MG63 (cell line): ENCODE measurements around the gene ATP13A3. TPM values are rescaled to one million over a fixed set of nuclear protein-coding genes. Genes with fewer than 3 reads are reported as not detected.
"Not testable (repeated sequence)": the region's sequence is repeated elsewhere in the genome, so short reads cannot be mapped to it uniquely, and the experiment has no call there.

Experiments
- DNase-seq: peaks from one replicate; pipeline ENCODE4 v3.0.0-alpha.2; 2020
- H3K27me3 ChIP-seq: fragments of 250-450 bp; sonication (Bioruptor Pico); 2 replicates; pipeline ENCODE4 v1.5.1; 2020; ENCODE audit warnings: mild to moderate bottlenecking, moderate library complexity
- H3K36me3 ChIP-seq: fragments of 250-450 bp; sonication (Bioruptor Pico); 2 replicates; pipeline ENCODE4 v1.5.1; 2020; ENCODE audit warnings: mild to moderate bottlenecking, moderate library complexity
- H3K4me3 ChIP-seq: fragments of 250-450 bp; sonication (Bioruptor Pico); 2 replicates; pipeline ENCODE4 v1.5.1; 2020; ENCODE audit warnings: mild to moderate bottlenecking, moderate library complexity
- H3K9me3 ChIP-seq: fragments of 250-450 bp; sonication (Bioruptor Pico); 2 replicates; pipeline ENCODE4 v1.5.1; 2020; ENCODE audit warnings: mild to moderate bottlenecking, moderate library complexity
- total RNA-seq: library from RNA; depleted of rRNA; stranded (reverse); fragments of >200 nt; shearing (Covaris generic); gene quantifications from 2 replicates; pipeline ENCODE4 v1.2.3, GENCODE V29; 2014; ENCODE audit warnings: low replicate concordance

ATP13A3 gene
- total RNA-seq, 1 experiment from 2014 or later = 76.9 TPM

DNA sequence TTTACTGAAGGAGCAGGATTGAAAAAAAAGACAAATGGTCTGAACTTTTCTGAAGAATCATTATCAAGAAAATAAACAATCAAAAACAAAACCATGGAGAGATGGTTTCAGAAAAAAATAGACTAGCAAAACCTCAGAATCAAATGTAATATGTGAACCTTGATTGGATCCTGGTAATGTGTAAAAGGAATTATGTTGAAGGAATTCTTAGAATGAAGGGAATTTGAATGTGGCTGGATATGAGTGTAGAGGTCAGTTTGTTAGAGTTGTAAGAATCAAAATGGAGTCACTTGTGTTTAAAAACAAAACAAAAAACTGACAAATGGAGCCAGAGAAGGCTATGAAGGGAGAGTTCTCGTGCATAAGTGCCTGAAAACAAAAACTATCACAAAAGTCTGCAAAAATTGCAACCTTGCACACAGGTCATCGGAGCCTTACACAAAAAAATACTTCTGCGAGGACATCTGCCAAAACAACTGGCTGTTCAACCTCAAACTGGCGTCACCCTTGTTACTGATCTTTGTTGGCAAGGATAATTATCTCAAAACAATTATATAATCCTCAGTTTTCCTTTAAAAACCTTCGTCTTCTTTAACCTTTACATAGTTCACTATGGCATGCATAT is 19.1 kb upstream of the ATP13A3 start:
- Histone ChIP-seq H3K9me3 (no peaks in the 10 kb centered on the region), H3K36me3 (no peaks in the 10 kb centered on the region; the same call in 1 of the 2 replicates), H3K4me3 (no peak overlapping the region), H3K27me3 (no peaks in the 10 kb centered on the region)
- no peak for DNase-seq

DNA sequence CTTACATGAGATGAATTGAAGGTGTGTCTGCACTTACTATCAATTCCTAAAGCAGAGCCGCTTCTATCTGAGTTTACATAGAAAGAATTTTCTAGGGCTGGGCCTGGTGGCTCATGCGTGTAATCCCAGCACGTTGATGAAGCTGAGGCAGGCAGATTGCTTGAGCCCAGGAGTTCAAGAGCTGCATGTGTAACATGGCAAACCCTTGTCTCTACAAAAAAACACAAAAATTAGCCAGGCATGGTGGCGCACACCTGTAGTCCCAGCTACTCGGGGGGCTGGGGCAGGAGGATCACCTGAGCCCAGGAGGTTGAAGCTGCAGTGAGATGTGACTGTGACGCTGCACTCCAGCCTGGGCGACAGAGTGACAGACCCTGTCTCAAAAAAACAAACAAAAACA is 18.1 kb upstream of the ATP13A3 start:
- no peaks in the 10 kb centered on the region; the same call in 1 of the 2 replicates for H3K36me3 ChIP-seq
- no peak overlapping the region for H3K4me3 ChIP-seq
- no peak for DNase-seq
- no peaks in the 10 kb centered on the region for H3K9me3 ChIP-seq
- H3K27me3 ChIP-seq = no peaks in the 10 kb centered on the region

DNA sequence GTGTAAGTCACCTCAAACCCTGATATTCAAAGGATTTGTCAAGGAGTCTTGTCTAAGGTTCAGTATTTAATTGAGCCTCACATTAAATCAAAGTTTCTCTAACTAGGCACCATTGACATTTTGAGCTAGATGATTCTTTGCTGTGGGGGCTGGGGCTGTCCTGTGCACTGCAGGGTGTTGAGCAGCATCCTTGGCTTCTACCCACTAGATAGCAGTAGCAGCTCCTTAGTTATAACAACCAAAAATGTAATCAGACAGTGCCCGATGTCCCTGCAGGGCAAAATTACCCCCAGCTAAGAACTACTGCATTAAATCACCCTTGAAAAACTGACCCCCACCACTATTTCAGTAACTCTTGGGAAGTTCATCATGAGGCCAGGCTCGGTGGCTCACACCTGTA is 17.3 kb upstream of the ATP13A3 start:
- no peaks in the 10 kb centered on the region for H3K27me3 ChIP-seq
- no peaks in the 10 kb centered on the region; the same call in 1 of the 2 replicates for H3K36me3 ChIP-seq
- no peak for DNase-seq
- H3K9me3 ChIP-seq = no peaks in the 10 kb centered on the region
- H3K4me3 ChIP-seq = no peak overlapping the region

DNA sequence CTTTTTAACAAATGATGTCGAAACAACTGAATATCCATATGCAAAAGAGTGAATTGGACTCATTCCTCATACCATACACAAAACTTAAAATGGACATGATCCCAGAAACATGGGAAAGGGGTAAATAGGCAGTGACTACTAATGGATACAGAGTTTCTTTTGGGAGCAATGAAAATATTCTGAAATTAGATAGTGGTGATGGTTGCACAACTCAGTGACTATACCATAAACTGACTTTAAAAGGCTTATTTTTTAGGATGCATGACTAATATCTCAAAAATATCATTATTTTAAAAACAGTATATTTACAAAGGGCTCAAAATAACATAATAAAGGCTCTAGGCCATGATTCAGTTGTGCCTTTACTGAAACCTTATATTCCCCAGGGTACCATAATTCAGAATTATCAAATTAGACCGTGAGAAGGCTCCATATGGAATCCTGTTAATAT is 16.3 kb upstream of the ATP13A3 start:
- no peak overlapping the region for H3K4me3 ChIP-seq
- H3K36me3 ChIP-seq = no peaks in the 10 kb centered on the region; the same call in 1 of the 2 replicates
- no peak for DNase-seq
- H3K27me3 ChIP-seq = no peaks in the 10 kb centered on the region
- H3K9me3 ChIP-seq = no peaks in the 10 kb centered on the region

DNA sequence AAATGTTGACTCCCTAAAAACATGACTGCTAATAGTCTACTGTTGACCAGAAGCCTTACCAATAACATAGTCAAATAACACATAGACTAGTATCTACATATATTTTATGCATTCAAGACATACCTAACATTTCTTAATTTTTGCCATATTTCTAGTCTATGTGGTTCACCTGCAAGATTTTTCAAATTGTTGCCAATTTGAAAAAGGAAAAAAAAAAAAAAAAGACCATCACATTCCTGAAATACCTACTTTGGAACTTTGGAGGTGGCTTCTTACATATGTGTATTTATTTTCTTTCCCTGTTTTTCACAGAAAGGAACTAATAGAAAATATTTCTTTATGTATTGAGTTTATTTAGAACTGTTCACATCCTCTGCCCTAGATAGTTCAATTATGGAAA is 13.4 kb upstream of the ATP13A3 start:
- no peaks in the 10 kb centered on the region; the same call in 1 of the 2 replicates for H3K36me3 ChIP-seq
- DNase-seq = no peak
- no peaks in the 10 kb centered on the region for H3K9me3 ChIP-seq

DNA sequence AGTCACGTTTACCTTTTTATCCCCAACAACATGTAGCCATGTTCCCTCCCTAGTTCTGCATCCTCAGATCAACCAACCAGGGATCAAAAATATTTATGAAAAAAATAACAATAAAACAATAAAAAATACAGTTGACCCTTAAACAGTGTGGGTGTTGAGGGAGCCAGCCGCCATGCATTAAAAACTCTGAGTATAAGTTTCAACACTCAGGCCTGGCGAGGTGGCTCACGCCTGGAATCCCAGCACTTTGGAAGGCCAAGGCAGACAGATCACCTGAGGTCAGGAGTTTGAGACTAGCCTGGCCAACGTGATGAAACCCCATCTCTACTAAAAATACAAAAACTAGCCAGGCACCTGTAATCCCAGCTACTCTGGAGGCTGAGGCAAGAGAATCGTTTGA is 12.7 kb upstream of the ATP13A3 start:
- H3K27me3 ChIP-seq, H3K9me3 ChIP-seq, H3K36me3 ChIP-seq, H3K4me3 ChIP-seq, DNase-seq: not testable (repeated sequence)

More for the DNA sequence above, 13.4 kb upstream of the ATP13A3 start:
- no peak overlapping the region for H3K4me3 ChIP-seq
- no peaks in the 10 kb centered on the region for H3K27me3 ChIP-seq

DNA sequence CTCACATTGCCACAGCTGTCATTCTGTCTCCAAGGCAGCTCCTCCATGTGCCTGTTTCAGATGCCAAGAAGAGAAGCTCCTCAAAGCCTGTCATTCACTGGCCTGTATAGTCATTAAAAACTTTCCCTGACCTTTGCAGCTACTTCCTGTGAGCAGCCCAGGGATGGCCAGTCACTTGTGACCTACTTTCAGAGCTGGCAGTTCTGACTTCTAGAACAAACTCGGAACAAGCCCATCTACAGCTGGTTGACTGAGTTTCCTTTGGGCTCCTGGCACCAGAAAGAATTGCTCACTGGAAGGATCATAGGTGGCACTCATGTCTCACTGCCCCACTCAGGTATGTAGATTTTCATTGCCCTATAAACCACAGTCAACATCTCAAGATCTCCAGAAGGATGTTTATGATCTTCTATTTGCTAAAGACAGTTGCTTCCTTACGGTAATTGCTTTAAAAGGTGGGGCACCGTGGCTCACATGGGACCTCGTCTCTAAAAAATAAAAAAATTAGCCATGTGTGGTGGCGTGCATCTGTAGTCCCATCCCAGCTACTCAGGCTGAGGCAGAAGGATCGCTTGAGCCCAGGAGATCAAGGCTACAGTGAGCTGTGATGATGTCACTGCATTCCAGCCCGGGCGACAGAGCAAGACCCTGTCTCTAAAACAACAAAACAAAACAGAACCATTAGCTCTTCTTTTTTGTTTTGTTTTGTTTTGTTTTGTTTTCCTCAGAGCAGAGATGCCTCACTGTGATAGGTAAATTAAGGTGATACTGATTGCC is 11.2 kb upstream of the ATP13A3 start:
- Histone ChIP-seq H3K36me3 (no peaks in the 10 kb centered on the region; the same call in 1 of the 2 replicates), H3K27me3 (no peaks in the 10 kb centered on the region), H3K9me3 (no peaks in the 10 kb centered on the region), H3K4me3 (no peak overlapping the region)
- DNase-seq = no peak

DNA sequence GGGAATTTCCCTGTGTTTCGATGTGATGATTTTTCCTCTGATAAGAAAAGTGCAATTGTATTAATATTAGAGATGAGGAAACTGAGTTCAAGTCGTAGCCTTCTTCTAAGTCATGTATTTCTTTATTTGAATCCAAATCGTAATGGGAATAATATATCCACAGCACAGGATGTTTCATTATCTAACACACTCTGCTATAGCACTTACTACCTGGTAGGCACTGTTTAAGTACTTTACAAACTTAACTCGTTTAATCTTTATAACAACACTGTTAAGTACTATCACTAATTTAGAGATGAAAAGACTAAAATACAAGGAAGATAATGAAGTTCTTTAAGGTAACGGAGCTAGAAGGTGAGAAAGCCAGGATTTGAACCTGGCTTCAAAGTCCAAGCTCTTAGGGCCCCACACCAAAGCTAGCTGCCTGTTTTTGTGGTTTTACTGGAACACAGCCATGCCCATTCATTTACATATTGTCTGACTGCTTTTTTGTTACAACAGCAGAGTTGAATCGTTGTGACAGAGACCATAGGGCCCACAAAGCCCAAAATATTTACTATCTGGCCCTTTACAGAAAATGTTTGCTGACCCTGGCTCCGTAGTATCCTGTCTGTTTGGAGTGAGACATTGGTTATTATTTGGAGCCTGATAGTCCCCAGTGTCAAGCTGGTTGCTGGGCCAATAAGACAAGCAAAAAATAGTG is 9.6 kb upstream of the ATP13A3 start:
- Histone ChIP-seq H3K27me3 (no peaks in the 10 kb centered on the region), H3K4me3 (no peak overlapping the region), H3K9me3 (no peaks in the 10 kb centered on the region), H3K36me3 (no peaks in the 10 kb centered on the region; the same call in 1 of the 2 replicates)
- no peak for DNase-seq

DNA sequence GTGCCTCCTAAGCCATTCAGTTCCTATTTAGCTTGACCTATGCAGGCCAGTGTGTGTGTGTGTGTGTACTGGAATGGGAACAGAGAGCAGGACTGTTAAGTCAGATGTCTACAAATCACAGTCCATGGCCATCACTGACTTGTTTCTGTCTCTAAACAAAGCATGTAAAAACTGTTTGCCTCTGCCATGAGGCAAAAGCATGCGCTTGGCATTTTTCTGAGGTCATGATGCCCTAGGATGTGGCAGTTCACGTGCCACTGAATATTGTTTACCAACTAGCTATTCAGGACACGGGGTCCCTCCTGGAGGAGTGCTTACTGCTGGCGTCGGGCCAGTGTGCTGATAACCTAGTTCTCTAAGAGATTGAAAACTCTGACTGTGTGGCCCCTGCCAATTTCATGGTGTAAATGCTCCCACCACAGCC is 8.2 kb upstream of the ATP13A3 start:
- Histone ChIP-seq H3K9me3 (no peaks in the 10 kb centered on the region), H3K27me3 (no peaks in the 10 kb centered on the region), H3K4me3 (no peak overlapping the region), H3K36me3 (no peaks in the 10 kb centered on the region; the same call in 1 of the 2 replicates)
- DNase-seq = peak; percentile 23

DNA sequence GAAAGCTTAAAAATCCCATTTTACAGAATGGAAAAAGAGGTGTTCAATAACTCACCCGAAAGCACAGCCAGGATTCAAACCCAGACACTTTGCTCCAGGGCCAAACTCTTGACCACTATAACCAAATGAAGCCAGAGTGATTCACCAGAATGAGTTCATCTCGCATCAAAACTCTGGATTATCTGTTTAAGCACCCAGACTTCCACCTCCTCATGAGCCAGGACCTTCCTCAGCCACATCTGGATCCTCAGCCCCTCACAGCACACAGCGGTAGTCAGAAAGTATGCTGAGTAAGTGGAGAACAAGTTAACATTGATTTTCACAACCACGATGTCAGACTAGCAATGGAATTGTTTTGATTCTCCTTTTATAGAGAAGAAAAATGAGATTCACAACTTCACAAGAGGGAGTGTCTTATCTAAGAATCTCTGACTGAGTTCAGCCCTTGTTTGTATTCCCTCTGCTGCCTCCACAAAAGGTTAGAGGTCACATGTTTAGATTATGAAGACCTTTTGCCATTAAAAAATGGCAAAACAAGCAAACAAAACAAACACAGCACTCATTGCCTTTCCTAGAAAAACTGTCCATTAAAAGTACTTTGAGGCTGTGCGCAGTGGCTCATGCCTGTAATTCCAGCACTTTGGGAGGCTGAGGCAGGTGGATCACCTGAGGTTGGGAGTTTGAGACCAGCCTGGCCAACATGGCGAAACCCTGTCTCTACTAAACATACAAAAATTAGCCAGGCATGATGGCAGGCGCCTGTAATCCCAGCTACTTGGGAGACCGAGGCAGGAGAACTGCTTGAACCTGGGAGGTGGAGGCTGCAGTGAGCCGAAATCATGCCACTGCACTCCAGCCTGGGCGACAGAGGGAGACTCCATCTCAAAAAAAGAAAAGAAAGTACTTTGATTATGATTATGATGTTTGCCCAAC is 7.5 kb upstream of the ATP13A3 start:
- peak; percentile 94 for DNase-seq

DNA sequence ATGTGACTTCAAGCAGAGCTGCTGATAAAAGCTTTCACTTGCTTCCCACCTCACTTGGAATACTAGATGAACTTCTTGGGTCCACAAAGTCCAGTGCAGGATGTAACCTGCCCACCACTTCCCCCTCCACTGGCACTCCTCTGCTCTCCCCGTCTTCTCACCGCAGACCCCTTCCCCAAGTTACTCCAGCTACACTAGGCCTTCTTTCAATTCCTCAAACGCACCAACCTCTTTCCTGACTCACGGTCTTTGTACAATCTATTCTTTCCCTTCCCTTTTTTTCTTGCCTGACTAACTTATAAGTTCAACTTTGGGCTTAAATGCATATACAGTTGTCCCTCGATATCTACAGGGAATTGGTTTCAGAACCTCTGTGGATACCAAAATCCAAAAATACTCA is 5.2 kb upstream of the ATP13A3 start:
- H3K36me3 ChIP-seq = no peaks in the 10 kb centered on the region
- H3K4me3 ChIP-seq = no peak overlapping the region
- no peak for DNase-seq
- H3K27me3 ChIP-seq = no peaks in the 10 kb centered on the region
- H3K9me3 ChIP-seq = no peaks in the 10 kb centered on the region

More for the DNA sequence above, 7.5 kb upstream of the ATP13A3 start:
- not testable (repeated sequence) for H3K9me3 ChIP-seq, H3K4me3 ChIP-seq, H3K27me3 ChIP-seq, H3K36me3 ChIP-seq

DNA sequence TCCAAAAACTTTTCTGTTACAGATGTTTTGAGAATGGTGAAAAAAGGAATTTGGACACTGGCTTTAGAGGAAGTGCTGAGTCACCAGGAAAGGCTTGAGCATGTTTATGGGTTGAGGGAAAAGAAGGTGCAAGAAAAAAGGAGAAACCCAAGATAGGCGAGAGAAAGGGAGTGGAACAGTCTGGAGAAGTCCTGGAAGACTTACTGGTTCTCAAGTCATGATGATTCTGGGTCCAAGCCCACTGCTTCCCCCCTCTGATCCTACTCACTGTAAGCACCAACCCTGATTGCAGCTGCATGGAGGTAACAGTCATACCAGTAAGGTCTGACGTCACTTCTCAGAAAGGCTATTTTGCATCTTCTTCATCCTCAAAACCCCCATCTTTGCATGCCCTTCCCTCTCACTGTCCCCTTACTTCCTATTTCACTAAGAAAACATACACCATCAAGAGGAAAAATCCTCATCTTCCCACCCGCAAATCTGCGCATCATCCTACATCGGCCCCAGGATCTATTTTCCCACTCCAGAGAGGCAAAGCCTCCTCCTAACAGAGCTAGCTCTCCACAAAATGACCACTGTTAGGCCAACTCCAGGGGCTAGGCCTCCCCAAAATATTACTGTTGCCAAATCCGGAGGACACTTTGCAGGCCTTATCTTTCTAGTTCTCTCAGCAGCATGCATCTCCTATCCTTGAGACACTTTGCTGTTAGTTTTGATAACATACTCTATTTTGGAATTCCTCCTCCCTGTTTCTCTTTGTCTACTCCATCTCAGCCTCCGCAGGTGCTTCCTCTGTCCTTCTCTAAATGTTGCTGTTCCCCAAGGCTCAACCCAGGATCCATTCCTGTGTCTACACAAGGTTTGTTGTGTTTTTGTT is 3.2 kb upstream of the ATP13A3 start:
- Histone ChIP-seq H3K36me3 (peaks cover 8% of the 10 kb centered on the region), H3K27me3 (no peaks in the 10 kb centered on the region), H3K9me3 (no peaks in the 10 kb centered on the region), H3K4me3 (no peak overlapping the region)
- DNase-seq = peak; percentile 35

DNA sequence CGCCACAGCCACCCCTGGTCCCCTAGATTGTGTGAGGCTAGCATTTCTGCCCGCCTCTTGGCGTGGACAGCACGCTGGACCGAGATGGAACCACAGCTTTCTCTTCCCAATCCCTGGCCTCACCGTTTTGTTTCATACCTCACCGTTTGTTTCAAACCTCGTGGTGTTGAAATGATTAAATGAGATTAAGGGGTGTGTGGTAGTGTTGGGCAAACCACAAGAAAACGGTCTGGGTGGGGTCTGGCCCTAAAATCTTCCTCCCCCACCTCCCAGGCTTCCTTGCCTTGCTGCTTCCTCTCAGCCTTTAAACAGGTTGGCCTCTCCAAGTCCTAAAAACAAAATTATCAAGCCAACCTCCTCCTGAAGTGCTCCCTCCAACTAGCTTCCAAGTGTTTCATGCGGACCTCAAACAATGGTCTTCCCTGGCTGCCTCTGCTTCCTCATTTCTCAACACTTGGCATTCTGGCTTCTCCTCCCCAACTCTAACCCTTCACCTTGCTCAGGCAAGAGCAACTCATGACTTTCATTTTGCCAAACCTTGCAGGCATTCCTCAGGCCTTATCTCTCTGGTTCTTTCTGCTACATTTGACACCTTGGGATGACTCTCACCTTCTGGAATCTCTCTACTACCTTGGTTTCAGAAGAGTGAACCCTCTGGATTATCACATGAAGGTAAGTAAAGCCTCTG is 1.4 kb upstream of the ATP13A3 start:
- Histone ChIP-seq H3K36me3 (peaks cover 26% of the 10 kb centered on the region), H3K27me3 (no peaks in the 10 kb centered on the region), H3K4me3 (peak overlapping the region; percentile 50; the same call in 1 of the 2 replicates), H3K9me3 (no peaks in the 10 kb centered on the region)
- DNase-seq = peak; percentile 60

DNA sequence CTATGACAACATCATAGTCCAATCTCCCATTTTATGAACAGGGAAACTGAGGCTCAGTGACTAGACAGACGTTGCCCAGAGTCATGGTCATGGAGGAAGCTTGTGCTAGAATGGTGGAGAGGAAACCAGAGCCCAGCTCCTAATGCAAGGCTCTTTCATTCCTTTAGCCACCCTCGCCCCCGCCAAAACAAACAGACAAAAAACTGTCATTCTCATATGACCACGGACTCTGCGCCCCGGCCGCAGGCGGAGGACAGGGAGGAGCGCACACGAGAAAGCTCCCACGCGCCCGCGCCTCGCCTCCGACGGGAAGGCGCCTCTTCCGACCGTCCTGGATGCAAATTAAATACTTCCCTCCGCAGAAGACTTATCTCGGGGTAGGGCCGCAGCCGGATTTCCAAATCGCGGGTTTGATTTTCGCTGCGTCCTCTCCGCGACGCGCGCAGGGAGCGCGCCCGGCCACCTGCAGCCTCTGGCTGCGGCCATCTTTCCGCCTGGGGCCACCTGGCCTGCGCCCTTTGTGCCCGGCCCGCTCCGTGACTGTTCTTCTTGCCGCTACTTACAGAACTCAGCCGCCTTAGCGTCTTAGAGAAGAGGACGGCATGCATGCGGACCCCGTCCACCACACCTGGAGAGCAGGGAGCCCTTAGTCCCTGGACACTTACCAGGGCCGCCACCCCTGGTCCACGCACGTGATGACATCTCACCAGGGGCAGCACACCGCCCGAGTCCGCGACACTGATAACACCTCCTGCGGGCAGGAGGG is 670 bp upstream of the ATP13A3 start:
- peaks cover 28% of the 10 kb centered on the region for H3K36me3 ChIP-seq
- H3K4me3 ChIP-seq = peak overlapping the region; percentile 50
- DNase-seq = peak; percentile 37
- H3K9me3 ChIP-seq = no peaks in the 10 kb centered on the region
- H3K27me3 ChIP-seq = no peaks in the 10 kb centered on the region
